ENCODE measurements around the gene ASCC3. TPM values are rescaled to one million over a fixed set of nuclear protein-coding genes. Genes with fewer than 3 reads are reported as not detected.

ASCC3 gene
- total and polyA plus RNA-seq, 2 donors (not counting 3 experiments of a cell fraction or from before 2014, with no cell fraction given): 15.7 to 57.2 TPM

- Histone ChIP-seq H3K9ac (replicated peaks; ENCODE audit: extremely low read depth, insufficient read depth, low read length) (no peak overlapping the region), H3K4me2 (ENCODE audit: insufficient read depth, low read length) (no peak overlapping the region), H3K9me3 (replicated peaks; ENCODE audit: control insufficient read depth, insufficient read depth, low read length) (no peaks in the 10 kb centered on the region), H3K9me1 (replicated peaks; ENCODE audit: control insufficient read depth, extremely low read depth, insufficient read depth, low read length) (no peaks in the 10 kb centered on the region), H3K4me1 (ENCODE audit: control insufficient read depth, extremely low read depth, insufficient read depth, low read length) (peaks cover 4% of the 10 kb centered on the region), H2AFZ (ENCODE audit: low read depth, low read length) (no peak overlapping the region), H4K20me1 (replicated peaks; ENCODE audit: control insufficient read depth, extremely low read depth, insufficient read depth, low read length) (no peaks in the 10 kb centered on the region), H3K27ac (ENCODE audit: insufficient read depth, low read depth, low read length) (no peak overlapping the region), H3K79me2 (ENCODE audit: control insufficient read depth, insufficient read depth, low read length) (no peaks in the 10 kb centered on the region), H3K4me3 (replicated peaks in 1 of 3; ENCODE audit: insufficient read depth in 1 of 3, low read depth in 1 of 3, low read length in 3 of 3) (no peak overlapping the region), H3K36me3 (ENCODE audit: control insufficient read depth in 2 of 2, extremely low read depth in 1 of 2, insufficient read depth in 2 of 2, low read length in 2 of 2) (peaks cover 0 to 3% of the 10 kb centered on the region in 2 experiments), H3K27me3 (ENCODE audit: control insufficient read depth in 2 of 2, insufficient read depth in 2 of 2, low read length in 2 of 2) (no peaks in the 10 kb centered on the region)
- no peak for FAIRE-seq
- dilution Hi-C loops (cut with MboI; ENCODE audit: extremely low pct_ligation_motif_present, low sequenced_read_pairs): no loop called here
- DNase-seq (ENCODE audit: low read depth, low spot score): no peak
- no TSS peak for BruUV-seq (replicated peaks)
- ChIA-PET POLR2A (no interaction called here), CTCF (no interaction called here)
- intact Hi-C loops (cut with micrococcal nuclease): no loop called here
- TF ChIP-seq GATA2 (IDR thresholded peaks at IDR 0.05; ENCODE audit: insufficient read depth, insufficient read length, low read depth, low read length) (no peak), JUN (IDR thresholded peaks at IDR 0.05; ENCODE audit: borderline replicate concordance, insufficient read depth, insufficient read length, low read depth) (no peak), POLR2A (IDR thresholded peaks at IDR 0.05; ENCODE audit: low read depth, low read length) (no peak), POLR2AphosphoS5 (IDR thresholded peaks at IDR 0.05; ENCODE audit: insufficient read depth, low read depth, low read length) (no peak), MYC (IDR thresholded peaks at IDR 0.05; ENCODE audit: low read depth, low read length) (no peak), MAX (IDR thresholded peaks at IDR 0.05; ENCODE audit: insufficient read depth, insufficient read length) (no peak), FOS (IDR thresholded peaks at IDR 0.05; ENCODE audit: borderline replicate concordance, insufficient read depth, low read length) (no peak), EZH2 (IDR thresholded peaks at IDR 0.05; ENCODE audit: borderline replicate concordance, low read depth, low read length, severe bottlenecking) (no peak), CTCF (IDR thresholded peaks at IDR 0.05; ENCODE audit: extremely low read depth in 1 of 2, insufficient read depth in 1 of 2, low read depth in 1 of 2, low read length in 2 of 2) (no peak)
These were observed 258.0 kb downstream of the ASCC3 start for GRCh38 chr6:100622907-100623692.
